HG02642 (cell line): Measurements from ENCODE around the gene YPEL5.

ENCODE experiments used
- ATAC-seq: cut with Tn5 transposase; IDR thresholded peaks from one replicate; pipeline ENCODE4 v1.9.1; 2021; ENCODE audit warnings: mild to moderate bottlenecking; ENCODE audit not compliant: unreplicated experiment, poor library complexity

The YPEL5 gene

DNA sequence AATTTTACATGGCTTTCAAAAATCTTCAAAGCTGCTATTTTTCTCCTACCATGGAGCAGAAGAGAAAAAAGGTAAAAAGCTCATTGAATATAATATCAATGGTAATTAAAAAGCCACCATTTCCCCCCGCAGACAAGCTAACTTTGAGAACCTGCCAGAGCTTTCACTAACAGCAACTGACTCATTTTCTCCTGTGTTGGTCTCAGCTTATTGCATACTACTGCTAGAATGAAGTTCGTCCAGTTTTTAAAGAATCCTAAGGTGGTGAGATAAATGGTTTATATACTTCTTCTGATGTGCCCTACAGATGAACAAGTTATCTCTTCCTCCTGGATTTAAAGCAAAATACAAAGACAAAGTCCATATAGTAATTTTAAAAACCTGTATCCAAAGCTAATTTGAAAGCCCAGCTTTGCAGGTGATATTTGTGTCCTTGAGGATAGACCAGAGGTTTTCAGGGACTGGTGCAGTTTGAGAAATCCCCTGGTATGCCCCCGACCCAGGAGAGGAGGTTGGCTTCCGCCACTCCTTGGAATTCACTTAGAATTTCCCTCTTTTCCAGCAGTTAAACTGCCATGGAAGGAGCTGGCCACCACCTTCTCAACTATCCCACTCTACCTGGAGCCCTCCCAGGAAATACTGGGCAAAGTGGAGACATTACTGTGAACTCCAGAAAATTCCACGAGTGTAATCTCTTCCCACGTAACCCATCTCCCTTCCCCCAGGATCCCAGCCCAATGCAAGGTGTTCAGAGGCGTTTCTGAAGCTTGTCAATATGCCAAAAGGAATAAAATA is 17.5 kb downstream of the YPEL5 start:
- no peak for ATAC-seq

DNA sequence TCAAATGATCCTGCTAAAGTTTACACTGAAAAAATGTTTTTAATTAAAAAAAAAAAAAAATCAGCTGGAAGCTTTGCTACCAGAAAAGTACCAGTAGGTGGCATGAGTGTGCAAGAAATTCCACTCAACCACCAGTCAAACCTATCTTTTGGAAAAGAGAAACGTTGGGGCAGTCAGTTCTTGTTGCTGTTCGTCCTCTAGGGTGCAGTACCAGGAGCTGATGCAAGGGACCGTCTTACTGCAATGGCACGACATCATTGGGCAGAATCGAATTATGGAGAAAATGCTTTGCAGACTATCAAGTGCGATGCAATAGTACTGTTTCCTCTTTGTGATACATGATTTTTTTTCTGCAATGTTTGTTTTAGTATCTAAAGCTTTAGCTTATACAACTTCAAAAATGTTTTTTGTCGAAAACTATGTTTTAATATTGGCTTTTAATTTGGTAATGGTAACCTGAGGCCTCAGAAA is 18.3 kb downstream of the YPEL5 start:
- ATAC-seq = peak; percentile 82

DNA sequence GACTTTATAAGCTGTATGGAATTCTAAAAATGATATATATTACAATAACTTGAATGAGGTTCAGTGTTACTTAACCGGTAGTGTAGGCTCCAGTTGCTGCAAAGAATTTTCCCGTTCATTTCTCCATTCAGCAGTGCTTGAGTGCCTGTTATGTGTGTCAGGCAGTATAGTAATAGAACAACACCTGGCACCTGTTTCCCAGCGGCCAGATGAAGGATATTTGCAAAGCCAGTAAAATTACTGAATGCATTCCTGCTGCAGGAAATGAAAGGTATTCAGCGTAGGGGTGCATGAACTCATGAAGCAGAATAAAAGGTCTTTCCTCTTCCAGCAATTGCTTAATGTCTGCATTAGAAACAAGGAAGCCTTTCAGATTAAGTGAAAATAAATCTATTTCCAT is 18.8 kb downstream of the YPEL5 start:
- ATAC-seq = no peak

DNA sequence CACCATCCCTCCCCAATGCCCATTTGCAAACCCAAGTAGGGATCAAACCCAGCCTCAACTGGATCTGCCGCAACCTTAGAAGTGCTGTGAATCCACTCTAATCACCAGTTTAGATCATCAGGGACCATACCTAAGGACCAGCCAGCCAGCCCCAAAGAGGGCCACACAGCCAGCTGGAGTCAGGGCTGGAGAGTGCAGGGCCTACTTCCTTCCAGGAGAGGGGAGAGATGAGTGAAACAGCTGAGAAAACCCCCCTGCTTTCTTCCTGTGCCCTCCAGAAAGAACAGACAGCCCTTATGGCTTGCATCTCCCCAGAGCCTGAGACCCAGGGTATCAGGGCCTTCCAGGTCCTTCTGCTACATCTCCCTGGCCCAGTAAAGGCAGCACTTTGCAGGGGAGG is 25.8 kb downstream of the YPEL5 start:
- ATAC-seq = no peak

DNA sequence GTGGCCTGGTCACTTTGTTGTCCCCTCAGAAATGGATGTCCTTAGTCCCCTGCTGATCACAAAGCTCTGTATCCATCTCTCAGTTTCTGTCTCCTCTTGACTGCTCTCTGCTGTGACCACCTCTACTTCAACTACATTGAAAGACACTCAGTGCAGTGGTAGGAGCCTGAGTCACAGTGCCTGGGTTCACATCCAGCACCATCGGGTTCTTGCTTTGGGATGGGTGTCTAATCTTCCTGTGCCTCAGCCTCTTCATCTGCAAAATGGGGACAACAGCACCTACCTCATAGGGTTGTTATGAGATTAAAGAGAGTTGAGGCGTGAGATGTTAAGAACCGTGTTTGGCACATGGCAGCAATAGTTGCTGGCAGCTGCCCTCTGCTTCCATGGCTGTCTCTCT is 30.6 kb downstream of the YPEL5 start:
- ATAC-seq = no peak

DNA sequence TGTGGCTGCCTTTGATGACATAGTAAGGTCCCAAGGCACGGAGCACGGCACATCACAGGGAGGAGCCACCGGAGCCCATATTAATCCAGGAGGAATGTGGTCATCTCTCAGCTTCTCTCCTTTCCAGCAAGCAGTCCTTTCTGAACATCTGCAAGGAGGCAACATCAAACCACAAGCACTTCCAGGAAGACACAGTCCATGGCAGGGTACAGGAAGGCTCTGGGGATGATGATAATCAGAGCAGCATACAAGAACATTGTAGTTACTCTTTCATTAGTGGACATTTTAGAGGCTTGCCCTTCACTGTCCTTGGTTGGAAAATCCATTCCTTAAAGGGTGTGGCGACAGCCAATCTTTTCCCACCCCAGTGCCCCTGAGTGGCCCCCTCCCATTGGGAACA is 31.1 kb downstream of the YPEL5 start:
- no peak for ATAC-seq

DNA sequence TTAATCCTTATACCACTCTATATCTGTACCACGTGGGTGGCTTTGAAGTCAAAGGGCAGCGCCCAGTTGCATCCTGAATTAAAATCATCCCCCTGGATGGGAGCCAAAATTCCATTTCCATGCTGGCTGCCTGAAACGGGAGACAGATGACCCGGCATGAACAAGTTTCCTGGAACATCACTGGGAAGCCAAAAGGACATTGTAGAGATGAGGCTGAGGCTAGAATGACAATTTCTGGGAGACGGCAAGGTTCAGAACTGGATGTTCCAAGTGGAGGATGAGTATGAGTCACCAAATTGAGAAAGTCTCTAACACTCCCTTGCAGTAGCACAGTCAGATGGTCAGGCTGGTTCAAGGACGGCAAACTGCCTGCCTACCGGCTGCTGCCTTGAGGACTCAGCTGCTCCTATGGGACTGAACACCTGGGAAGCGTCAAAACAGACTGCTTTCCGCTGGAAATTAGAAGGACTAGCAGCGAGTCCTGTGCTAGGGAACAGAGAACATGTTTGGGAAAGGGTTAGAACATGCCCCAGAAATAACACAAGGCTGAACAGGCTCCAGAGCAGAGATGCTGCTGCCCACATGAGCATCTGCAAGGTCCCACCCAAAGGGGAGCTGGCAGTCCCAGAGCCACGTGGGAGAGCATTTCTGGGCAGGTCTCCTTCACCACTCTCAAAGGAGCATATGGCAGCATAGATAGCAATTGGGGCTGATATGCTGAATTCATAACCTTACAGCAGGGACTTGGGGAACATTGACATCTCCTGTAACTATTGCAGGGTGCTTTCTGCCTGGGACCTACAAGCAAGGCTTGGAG is 32.0 kb downstream of the YPEL5 start:
- ATAC-seq = no peak

DNA sequence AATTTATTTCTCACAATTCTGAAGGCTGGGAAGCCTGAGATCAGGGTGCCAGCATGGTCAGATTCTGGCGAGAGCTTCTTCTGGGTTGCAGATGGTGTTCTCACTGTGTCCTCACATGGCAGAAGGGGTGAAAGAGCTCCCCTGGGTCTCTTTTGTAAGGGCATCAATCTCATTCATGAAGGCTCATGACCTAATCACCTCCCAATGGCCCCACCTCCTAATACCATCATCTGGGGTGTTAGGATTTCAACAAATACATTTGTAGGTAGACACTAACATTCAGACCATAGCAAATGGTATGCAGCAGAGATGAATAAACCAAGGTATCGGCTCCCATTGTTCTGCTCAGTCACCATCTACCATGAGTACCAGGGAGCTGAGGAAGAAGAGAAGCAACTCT is 32.7 kb downstream of the YPEL5 start:
- no peak for ATAC-seq

DNA sequence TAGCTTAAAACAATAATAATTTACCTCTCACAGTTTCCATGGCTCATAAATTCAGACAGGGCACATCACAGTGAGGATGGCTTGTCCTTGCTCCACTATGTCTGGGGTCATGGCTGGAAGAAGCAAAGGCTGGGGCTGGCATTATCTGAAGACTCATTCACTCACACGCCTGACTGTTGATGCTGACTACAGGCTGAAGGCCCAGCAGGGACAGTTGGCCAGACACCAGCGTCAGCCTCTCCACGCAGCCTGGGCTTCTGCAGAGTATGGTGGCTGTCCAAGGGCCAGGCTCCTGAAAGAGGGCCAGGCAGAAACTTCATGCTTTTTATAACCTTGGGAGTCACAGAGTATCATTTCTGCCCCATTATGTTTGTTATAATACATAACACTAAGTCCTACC is 33.4 kb downstream of the YPEL5 start:
- ATAC-seq = no peak

DNA sequence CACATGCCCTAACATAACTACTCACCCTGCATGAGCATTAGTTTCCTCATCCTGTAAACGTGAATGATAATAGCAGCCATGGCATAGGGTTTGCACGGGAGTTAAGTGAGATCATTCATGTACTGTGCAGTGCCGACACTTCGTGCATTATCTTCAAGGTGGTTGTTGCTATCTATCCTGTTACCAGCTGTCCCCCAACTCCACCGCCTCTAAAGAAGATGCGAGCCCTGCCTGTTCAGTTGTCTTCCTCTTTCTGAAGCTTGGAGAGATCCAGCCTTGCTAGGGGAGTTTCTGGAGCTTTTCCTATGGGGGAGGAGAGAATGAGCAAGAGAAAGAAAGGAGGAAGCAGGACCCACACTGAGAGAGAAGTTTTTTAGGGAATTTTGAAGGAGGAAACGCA is 34.4 kb downstream of the YPEL5 start:
- no peak for ATAC-seq

DNA sequence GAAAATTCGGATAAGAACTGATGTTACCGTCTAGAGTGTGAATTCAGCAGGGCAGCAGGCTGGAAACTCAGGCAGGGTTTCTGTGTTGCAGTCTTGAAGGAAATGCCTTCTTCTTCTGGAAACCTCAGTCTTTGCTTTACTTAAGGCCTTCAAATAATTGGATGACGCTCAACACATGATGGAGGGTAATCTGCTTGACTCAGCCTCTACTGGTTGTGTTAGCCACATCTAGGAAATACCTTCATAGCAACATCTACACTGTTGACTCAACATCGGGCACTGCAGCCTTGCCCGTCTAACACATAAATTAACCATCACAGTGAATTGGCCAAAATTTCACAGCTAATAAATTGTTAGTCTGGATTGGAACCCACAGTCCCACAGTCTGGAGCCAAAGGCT is 37.2 kb downstream of the YPEL5 start:
- ATAC-seq = no peak

DNA sequence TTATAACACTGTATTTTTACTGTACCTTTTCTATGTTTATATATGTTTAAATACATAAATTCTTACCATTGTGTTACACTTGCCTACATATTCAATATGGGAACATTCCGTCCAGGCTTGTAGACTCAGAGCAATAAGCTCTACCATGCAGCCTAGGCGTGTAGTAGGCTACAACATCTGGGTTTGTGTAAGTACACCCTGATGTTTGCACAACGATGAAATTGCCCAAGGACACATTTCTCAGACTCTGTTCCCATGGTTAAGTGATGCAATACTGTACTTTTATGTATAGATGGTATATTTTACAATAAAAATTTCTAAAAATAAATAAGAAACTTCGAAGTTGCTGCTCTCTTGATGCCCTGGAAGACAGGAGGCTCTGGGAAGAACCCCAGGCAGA is 38.4 kb downstream of the YPEL5 start:
- ATAC-seq = no peak

DNA sequence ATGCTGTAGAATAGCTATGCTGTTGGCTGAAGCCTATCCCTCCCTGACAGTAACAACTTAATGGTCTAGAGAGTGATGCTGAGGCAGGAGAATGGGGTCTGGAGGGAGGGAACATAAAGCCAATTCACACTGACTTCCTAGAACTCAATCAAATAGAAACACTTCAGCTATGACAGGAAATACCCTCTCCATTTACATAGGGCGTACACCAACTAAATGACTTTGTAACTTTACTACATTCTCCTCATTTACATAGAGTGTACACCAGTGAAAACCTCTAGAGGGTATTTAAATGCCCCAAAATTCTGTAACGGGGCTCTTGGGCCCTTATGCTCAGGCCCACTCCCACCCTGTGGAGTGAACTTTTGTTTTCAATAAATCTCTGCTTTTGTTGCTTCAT is 41.5 kb downstream of the YPEL5 start:
- ATAC-seq = no peak

DNA sequence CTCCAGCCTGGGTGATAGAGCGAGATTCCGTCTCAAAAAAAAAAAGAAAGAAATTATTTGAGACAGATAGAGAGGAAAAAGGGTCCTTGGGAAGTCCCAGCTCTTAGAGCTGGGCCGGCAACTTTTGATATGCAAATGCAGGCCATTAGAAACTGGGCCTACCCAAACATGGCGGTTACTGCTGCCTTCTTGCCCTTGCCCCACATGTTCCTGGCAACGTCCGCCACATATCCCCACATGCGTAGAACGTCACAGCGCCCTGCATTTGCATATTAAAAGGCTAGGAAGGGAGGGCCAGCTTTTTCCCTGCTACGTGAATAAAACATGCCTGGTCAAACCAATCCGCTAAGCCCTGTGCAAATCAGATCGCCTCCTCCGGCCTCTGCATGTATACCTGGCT is 43.8 kb downstream of the YPEL5 start:
- ATAC-seq = no peak

DNA sequence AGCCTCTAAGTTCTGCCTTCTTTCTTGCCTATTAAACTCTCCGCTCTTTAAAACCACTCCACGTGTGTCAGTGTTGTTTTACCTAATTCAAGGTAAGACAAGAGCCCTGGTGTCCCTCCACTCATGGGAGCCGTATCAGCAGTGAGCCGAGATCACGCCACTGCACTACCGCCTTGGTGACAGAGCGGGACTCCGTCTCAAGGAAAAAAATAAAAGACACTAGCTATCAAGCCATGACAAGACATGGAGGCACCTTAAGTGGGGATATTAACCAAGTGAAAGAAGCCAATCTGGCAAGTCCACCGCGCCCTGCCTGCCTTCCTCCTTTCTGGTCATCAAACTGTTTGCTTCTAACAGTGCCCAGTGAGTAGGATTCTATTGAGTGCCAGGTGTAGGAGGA is 44.3 kb downstream of the YPEL5 start:
- no peak for ATAC-seq

DNA sequence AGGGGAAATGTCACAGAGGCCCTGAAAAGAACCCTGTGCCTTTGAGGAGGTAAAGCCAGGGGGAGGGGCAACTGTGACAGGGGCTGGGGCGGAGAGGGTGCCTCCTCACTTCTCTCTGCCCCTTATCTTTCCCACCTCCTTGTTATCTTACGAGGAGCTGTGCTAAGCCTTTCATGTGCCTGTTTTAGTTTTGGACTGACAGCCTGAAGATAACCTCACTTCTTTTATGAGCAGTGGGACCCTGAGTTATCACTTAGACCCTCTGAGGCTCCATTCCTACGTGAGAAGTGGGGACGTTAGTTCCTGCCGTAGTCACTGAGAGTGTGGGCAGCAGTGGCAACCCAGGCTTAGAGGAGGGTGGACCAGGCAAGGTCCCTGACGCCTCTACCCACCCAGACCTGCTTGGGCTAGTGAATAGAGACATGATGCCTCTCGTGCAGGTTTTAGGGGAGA is 45.0 kb downstream of the YPEL5 start:
- ATAC-seq = no peak

DNA sequence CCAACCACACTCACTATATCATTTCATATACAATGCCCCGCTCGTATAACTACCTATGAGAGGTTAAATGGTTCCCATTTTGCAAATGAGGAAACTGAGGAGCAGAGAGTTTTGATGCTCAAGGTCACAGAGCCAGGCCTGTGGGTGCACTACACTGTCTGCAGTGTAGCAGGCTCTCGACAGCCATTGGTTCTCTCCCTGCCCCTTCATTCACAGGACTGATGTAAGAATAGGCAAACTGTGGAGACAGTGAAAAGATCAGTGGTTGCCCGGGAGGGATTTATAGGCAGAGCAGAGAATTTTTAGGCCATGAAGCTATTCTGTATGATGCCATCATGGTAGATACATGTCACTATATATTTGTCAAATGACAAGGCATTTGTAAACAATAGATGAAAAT is 45.5 kb downstream of the YPEL5 start:
- no peak for ATAC-seq

DNA sequence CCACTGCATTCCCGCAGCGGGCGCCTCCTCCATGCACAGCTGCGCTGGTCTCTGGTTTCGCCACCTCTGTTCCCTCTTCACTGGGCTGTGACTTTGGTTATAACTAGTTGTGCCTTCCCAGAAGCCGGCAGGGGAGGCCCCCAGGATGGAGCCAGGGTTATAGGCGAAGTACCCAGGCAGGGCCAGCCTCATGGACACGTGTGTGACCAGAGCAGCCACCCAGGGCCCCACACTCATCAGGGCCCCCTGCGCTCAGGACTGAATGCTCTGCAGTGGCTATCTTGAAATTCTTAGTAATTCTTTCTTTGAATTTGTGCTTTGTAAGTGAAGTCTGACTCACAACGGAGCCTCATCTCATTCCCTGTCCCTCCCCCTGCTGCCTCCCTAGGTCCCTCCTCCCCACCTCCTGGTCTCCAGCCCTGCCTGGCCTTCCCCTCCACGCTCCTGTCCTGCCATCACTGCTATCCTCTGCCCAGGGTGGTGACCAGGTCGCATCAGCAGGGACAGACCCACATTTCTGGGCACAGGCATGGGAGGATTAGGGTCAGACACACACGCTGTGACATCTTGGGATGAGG is 46.4 kb downstream of the YPEL5 start:
- ATAC-seq = no peak

DNA sequence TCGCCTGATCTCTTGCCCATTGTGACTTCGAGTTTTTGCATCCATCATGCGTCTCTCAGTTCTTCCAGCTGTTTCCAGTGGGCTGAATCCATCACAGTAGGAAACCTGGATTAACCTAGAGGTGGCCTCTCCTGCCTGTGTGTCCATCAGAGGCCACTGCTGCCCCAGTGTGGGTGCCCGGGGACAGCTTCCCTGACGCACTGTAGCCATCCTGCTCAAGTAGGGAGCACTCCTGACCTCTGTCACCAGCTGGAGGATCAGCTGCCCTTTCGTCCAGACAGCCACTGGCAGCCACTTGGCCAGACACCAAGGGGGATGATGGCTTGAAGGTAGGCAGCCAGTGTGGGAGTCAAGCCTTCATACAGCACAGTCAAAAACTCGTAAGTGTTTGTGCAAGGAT is 47.6 kb downstream of the YPEL5 start:
- no peak for ATAC-seq

DNA sequence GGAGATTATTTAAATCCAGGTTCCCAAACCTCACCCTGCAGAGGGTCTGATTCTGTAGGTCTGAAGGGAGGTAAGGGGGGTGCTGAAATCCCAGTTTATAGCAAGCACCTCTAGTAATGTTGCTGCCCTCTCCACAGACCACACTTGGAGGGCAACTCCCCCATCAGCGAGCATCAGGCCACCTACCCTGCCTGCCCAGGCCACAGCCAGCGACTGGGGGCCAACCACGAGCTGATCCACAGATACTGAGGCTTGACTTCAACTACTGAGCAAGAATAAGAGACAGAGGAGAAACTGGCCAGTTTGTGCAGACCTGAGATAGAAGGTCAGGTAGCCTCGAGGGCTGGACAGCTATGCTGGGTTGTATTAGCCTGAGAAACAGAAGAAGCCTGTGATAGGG is 48.2 kb downstream of the YPEL5 start:
- no peak for ATAC-seq

DNA sequence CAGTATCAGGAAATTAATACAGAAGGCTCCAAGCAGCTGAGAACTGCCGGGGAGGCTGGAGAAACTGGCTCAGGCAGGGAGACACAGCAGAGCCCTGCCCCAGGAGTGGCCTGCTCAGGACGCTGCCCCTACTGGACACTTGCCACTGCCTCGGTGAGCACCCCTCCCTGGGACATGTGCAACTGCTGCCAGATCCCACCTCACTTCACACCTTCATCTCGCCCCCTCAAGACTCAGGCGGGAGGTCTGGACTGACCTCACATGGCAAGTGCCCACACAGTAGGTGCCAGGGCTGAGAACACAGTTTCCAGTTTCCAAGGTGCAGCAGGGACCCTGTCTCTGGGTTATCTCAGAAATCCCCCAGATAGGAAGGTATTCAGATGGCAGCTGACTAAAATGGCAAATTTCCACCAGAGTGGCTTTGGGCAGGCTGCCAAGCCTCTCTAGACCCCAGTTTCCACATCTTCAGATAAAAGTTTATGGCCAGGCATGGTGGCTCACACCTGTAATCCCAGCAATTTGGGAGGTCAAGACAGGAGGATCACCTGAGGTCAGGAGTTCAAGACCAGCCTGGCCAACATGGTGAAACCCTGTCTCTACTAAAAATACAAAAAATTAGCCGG is 50.9 kb downstream of the YPEL5 start:
- no peak for ATAC-seq
